CD4-positive, alpha-beta memory T cell (primary cell): Measurements from ENCODE around the gene ZNF337. TPM values are rescaled to one million over a fixed set of nuclear protein-coding genes. Genes with fewer than 3 reads are reported as not detected.
A peak's percentile ranks its signal among the peaks of the same experiment; 100 is the strongest.
"Not testable (repeated sequence)": the region's sequence is repeated elsewhere in the genome, so short reads cannot be mapped to it uniquely, and the experiment has no call there.

Experiments used
- CTCF ChIA-PET: fragments of 350-600 bp; sonication (Branson Sonifier 250); formaldehyde crosslinking; loops from one replicate; lab custom pipeline; 2021; ENCODE audit warnings: inconsistent platforms; ENCODE audit not compliant: partially characterized antibody; lab: Charles Lee
- POLR2A ChIA-PET: fragments of 350-600 bp; sonication (Branson Sonifier 250); formaldehyde crosslinking; loops from one replicate; lab custom pipeline; 2021; ENCODE audit not compliant: partially characterized antibody; lab: Charles Lee
- DNase-seq, 5 donors: peaks; one replicate each; pipeline versions ENCODE4 v3.0.0 to v3.0.0-alpha.2; 2020 to 2022; ENCODE audit warnings: mixed read lengths in 1 of 5
- H3K27ac ChIP-seq: one replicate; pipeline ENCODE4 v1.7.0; 2013; ENCODE audit warnings: low read depth, low read length
- H3K27me3 ChIP-seq: 2 replicates; pipeline ENCODE4 v1.7.0; 2013; ENCODE audit warnings: mild to moderate bottlenecking, low read length, moderate library complexity; ENCODE audit not compliant: insufficient read depth
- H3K36me3 ChIP-seq: 2 replicates; pipeline ENCODE4 v1.7.0; 2013; ENCODE audit warnings: mild to moderate bottlenecking, low read length, moderate library complexity; ENCODE audit not compliant: insufficient read depth
- H3K4me1 ChIP-seq: 2 replicates; pipeline ENCODE4 v1.7.0; 2013; ENCODE audit warnings: mild to moderate bottlenecking, low read length, moderate library complexity; ENCODE audit not compliant: insufficient read depth
- H3K4me3 ChIP-seq, 2 donors: one replicate each; pipeline ENCODE4 v1.7.0; 2013; ENCODE audit warnings: low read length in 2 of 2, mild to moderate bottlenecking in 1 of 2
- H3K9me3 ChIP-seq, 2 donors: one replicate each; pipeline ENCODE4 v1.7.0; 2013; ENCODE audit warnings: low read length in 2 of 2, control low read depth in 1 of 2; ENCODE audit not compliant: control insufficient read depth in 1 of 2
- H3K27ac Mint-ChIP-seq, 7 donors: one replicate each; pipeline ENCODE4 v1.8.0; 2020 to 2021; ENCODE audit warnings: mixed read lengths in 7 of 7, mild to moderate bottlenecking in 6 of 7, inconsistent platforms in 3 of 7, moderate library complexity in 3 of 7
- H3K27me3 Mint-ChIP-seq, 2 donors: one replicate each; pipeline ENCODE4 v1.8.0; 2020 to 2021; ENCODE audit warnings: mixed read lengths in 2 of 2
- H3K36me3 Mint-ChIP-seq, 2 donors: one replicate each; pipeline ENCODE4 v1.8.0; 2020 to 2021; ENCODE audit warnings: mixed read lengths in 2 of 2, inconsistent platforms in 1 of 2, mild to moderate bottlenecking in 1 of 2
- H3K4me1 Mint-ChIP-seq, 4 donors: one replicate each; pipeline ENCODE4 v1.8.0; 2020 to 2021; ENCODE audit warnings: mixed read lengths in 4 of 4, mild to moderate bottlenecking in 1 of 4
- H3K4me3 Mint-ChIP-seq, 8 donors: one replicate each; pipeline ENCODE4 v1.8.0; 2020 to 2021; ENCODE audit warnings: mixed read lengths in 8 of 8, mild to moderate bottlenecking in 7 of 8, moderate library complexity in 6 of 8, inconsistent platforms in 3 of 8
- H3K9me3 Mint-ChIP-seq, 8 donors: one replicate each; pipeline ENCODE4 v1.8.0; 2020 to 2021; ENCODE audit warnings: mixed read lengths in 8 of 8, mild to moderate bottlenecking in 5 of 8, inconsistent platforms in 3 of 8, moderate library complexity in 1 of 8
- intact Hi-C: fragments of 100-400 bp; cut with micrococcal nuclease; formaldehyde crosslinking; loops from one replicate; pipeline ENCODE4 v1.15.1; 2023
- polyA plus RNA-seq, 2 donors: library from polyadenylated mRNA; unstranded; fragments of 300-500 nt; fragmentation: Illumina TruSeq; gene quantifications; one replicate each; pipeline ENCODE4 v1.2.3, GENCODE V29; 2021
- total RNA-seq, 2 experiments: library from RNA; stranded (reverse); gene quantifications; one replicate each; pipeline ENCODE4 v1.2.3, GENCODE V29; 2021

Gene ZNF337
- total and polyA plus RNA-seq, 4 experiments from 2014 or later, result 3.3 to 36.6 (median 27.3) TPM

- ChIA-PET POLR2A (no interaction called here), CTCF (no interaction called here)
- Mint-ChIP-seq H3K36me3 (peaks cover 0 to 4% of the 10 kb centered on the region in 2 donors), H3K27me3 (no peaks in the 10 kb centered on the region), H3K4me1 (peaks cover 0 to under 1% (median under 1%) of the 10 kb centered on the region in 4 donors), H3K27ac (no peak overlapping the region), H3K9me3 (peaks cover 0 to 3% (median 0%) of the 10 kb centered on the region in 8 donors), H3K4me3 (no peak overlapping the region)
- H3K27me3 ChIP-seq, result no peaks in the 10 kb centered on the region
- intact Hi-C loops, result no loop called here
- H3K4me1 ChIP-seq, result no peaks in the 10 kb centered on the region
- H3K4me3 ChIP-seq, result no peak overlapping the region
- H3K27ac ChIP-seq, result no peak overlapping the region
- DNase-seq, result no peak
- H3K9me3 ChIP-seq, result no peaks in the 10 kb centered on the region
- no peaks in the 10 kb centered on the region for H3K36me3 ChIP-seq
Measured at GRCh38 chr20:25733903-25734302, 37.2 kb upstream of the ZNF337 start.

GRCh38 chr20:25730862-25731261, 34.2 kb upstream of the ZNF337 start:
- CTCF ChIA-PET, result no interaction called here
- H3K4me1 Mint-ChIP-seq, result peaks cover 0 to 9% (median 3%) of the 10 kb centered on the region in 4 donors
- H3K27ac Mint-ChIP-seq, result no peak overlapping the region
- H3K36me3 Mint-ChIP-seq, result peaks cover 11 to 21% of the 10 kb centered on the region in 2 donors
- H3K4me1 ChIP-seq, result no peaks in the 10 kb centered on the region
- no peak overlapping the region for H3K4me3 ChIP-seq
- H3K9me3 ChIP-seq, result peaks cover 0 to 3% of the 10 kb centered on the region in 2 donors
- POLR2A ChIA-PET, result no interaction called here
- intact Hi-C loops, result no loop called here
- H3K27me3 Mint-ChIP-seq, result no peaks in the 10 kb centered on the region
- no peaks in the 10 kb centered on the region for H3K27me3 ChIP-seq
- H3K36me3 ChIP-seq, result no peaks in the 10 kb centered on the region
- peaks cover 0 to 21% (median 18%) of the 10 kb centered on the region in 8 donors for H3K9me3 Mint-ChIP-seq
- H3K4me3 Mint-ChIP-seq, result no peak overlapping the region
- DNase-seq, result no peak
- H3K27ac ChIP-seq, result no peak overlapping the region

DNA sequence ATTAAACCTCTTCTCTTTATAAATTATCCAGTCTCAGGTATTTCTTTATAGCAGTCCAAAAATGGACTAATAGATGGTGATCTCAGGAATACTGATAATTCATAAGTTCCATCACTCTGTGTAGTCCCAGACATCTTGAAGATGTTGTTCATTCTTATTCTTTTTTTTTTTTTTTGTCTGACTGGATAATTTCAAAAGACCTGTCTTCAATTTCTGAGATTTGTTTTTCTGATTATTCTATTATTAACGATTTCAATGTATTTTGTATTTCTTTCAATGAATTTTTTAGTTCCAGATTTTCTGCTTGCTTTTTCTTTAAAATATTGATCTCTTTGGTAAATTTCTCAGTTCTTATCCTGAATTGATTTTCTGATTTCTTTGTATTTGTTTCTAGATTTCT, 29.7 kb upstream of the ZNF337 start:
- Mint-ChIP-seq H3K27me3 (no peaks in the 10 kb centered on the region), H3K9me3 (peaks cover 2 to 64% (median 48%) of the 10 kb centered on the region in 8 donors), H3K27ac (peak overlapping the region in 1 of 7 donors; percentile 62), H3K4me1 (peaks cover 2 to 21% (median 8%) of the 10 kb centered on the region in 4 donors), H3K4me3 (peak overlapping the region in 1 of 8 donors; percentile 61), H3K36me3 (peaks cover 42 to 51% of the 10 kb centered on the region in 2 donors)
- peaks cover 0 to 3% of the 10 kb centered on the region in 2 donors for H3K9me3 ChIP-seq
- no peak overlapping the region for H3K27ac ChIP-seq
- no peak for DNase-seq
- intact Hi-C loops, result no loop called here
- no peaks in the 10 kb centered on the region for H3K36me3 ChIP-seq
- no peak overlapping the region for H3K4me3 ChIP-seq
- no peaks in the 10 kb centered on the region for H3K27me3 ChIP-seq
- no peaks in the 10 kb centered on the region for H3K4me1 ChIP-seq
- ChIA-PET POLR2A (no interaction called here), CTCF (no interaction called here)

DNA sequence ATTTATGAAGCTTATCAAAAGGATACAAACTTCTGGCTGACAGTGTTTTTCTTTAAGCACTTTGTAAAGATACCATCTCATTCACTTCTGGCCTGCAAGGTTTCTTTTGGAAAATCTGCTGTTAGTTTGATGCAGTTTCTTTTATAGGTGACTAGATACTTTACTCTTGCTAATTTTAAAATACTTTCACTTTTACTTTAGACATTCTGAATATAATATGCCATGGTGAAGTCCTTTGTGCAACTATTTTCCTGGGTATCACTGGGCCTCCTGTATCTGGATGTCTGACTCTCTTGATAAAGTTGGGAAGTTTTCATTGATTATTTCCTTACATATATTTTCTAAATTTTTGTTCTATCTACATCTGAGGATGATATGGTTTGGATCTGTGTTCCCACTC, 29.0 kb upstream of the ZNF337 start:
- Mint-ChIP-seq H3K4me3 (peak overlapping the region in 5 of 8 donors; percentile 0 to 61 (median 40)), H3K27me3 (no peaks in the 10 kb centered on the region), H3K36me3 (peaks cover 46 to 56% of the 10 kb centered on the region in 2 donors), H3K9me3 (peaks cover 2 to 69% (median 52%) of the 10 kb centered on the region in 8 donors), H3K27ac (peak overlapping the region in 2 of 7 donors; percentile 25 to 62), H3K4me1 (peaks cover 2 to 21% (median 9%) of the 10 kb centered on the region in 4 donors)
- Histone ChIP-seq H3K27me3 (no peaks in the 10 kb centered on the region), H3K9me3 (peaks cover 0 to 3% of the 10 kb centered on the region in 2 donors), H3K27ac (no peak overlapping the region), H3K4me1 (peaks cover under 1% of the 10 kb centered on the region), H3K4me3 (no peak overlapping the region), H3K36me3 (no peaks in the 10 kb centered on the region)
- POLR2A ChIA-PET, result no interaction called here
- CTCF ChIA-PET, result no interaction called here
- DNase-seq, result no peak
- intact Hi-C loops, result no loop called here

- Histone ChIP-seq H3K4me3 (no peak overlapping the region), H3K27ac (no peak overlapping the region), H3K36me3 (no peaks in the 10 kb centered on the region), H3K4me1 (peaks cover 16% of the 10 kb centered on the region), H3K27me3 (no peaks in the 10 kb centered on the region), H3K9me3 (peaks cover 0 to 3% of the 10 kb centered on the region in 2 donors)
- no peak for DNase-seq
- Mint-ChIP-seq H3K4me1 (peaks cover 5 to 37% (median 22%) of the 10 kb centered on the region in 4 donors), H3K27ac (no peak overlapping the region), H3K9me3 (peaks cover 2 to 76% (median 52%) of the 10 kb centered on the region in 8 donors), H3K36me3 (peaks cover 54 to 56% of the 10 kb centered on the region in 2 donors), H3K27me3 (no peaks in the 10 kb centered on the region), H3K4me3 (no peak overlapping the region)
- ChIA-PET POLR2A (no interaction called here), CTCF (no interaction called here)
- intact Hi-C loops, result no loop called here
Measured at GRCh38 chr20:25723975-25724374, 27.3 kb upstream of the ZNF337 start.

DNA sequence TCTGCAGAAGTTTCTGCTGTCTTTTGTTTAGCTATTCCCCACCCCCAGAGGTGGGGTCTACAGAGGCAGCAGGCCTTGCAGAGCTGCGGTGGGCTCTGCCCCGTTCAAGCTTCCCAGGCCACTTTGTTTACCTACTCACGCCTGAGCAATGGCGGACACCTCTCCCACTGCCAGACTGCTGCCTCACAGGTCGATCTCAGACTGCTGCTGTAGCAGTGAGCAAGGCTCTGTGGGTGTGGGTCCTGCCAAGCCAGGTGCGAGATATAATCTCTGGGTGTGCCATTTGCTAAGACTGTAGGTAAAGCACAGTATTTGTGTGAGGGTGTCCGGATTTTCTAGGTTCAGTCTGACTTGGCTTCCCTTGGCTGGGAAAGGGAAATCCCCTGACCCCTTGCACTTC, 23.6 kb upstream of the ZNF337 start:
- Mint-ChIP-seq H3K9me3 (peaks cover 2 to 74% (median 46%) of the 10 kb centered on the region in 8 donors), H3K36me3 (peaks cover 41 to 43% of the 10 kb centered on the region in 2 donors), H3K27me3 (no peaks in the 10 kb centered on the region), H3K27ac (peak overlapping the region in 2 of 7 donors; percentile 22 to 38), H3K4me3 (peak overlapping the region in 2 of 8 donors; percentile 24 to 32), H3K4me1 (peaks cover 7 to 34% (median 24%) of the 10 kb centered on the region in 4 donors)
- intact Hi-C loops, result no loop called here
- Histone ChIP-seq H3K4me3 (no peak overlapping the region), H3K9me3 (no peaks in the 10 kb centered on the region), H3K27me3 (no peaks in the 10 kb centered on the region), H3K36me3 (no peaks in the 10 kb centered on the region), H3K4me1 (peaks cover 21% of the 10 kb centered on the region), H3K27ac (no peak overlapping the region)
- POLR2A ChIA-PET, result interaction anchor here (2.6 kb wide), 1 partner anchor 13 kb away, joined by 9 read pairs; no protein-coding TSS in a partner anchor
- CTCF ChIA-PET, result no interaction called here
- DNase-seq, result no peak

DNA sequence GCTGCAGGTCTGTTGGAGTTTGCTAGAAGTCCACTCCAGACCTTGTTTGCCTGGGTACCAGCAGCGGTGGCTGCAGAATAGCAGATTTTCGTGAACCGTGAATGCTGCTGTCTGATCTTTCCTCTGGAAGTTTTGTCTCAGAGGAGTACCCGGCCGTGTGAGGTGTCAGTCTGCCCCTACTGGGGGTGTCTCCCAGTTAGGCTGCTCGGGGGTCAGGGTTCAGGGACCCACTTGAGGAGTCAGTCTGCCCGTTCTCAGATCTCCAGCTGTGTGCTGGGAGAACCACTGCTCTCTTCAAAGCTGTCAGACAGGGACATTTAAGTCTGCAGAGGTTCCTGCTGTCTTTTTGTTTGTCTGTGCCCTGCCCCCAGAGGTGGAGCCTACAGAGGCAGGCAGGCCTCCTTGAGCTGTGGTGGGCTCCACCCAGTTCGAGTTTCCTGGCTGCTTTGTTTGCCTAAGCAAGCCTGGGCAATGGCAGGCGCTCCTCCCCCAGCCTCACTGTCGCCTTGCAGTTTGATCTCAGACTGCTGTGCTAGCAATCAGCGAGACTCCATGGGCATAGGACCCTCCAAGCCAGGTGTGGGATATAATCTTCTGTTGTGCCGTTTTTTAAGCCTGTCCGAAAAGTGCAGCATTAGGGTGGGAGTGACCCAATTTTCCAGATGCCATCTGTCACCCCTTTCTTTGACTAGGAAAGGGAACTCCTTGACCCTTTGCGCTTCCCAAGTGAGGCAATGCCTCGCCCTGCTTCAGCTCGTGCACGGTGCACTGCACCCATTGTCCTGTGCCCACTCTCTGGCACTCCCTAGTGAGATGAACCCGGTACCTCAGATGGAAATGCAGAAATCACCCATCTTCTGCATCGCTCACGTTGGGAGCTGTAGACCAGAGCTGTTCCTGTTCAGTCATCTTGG, 22.5 kb upstream of the ZNF337 start:
- POLR2A ChIA-PET, result interaction anchor here (0.9 to 2.6 kb wide), 2 partner anchors 12 to 24 kb away, joined by 4 to 9 read pairs; no protein-coding TSS in a partner anchor
- H3K36me3 Mint-ChIP-seq, result peaks cover 34 to 40% of the 10 kb centered on the region in 2 donors
- intact Hi-C loops, result loop anchor here (1.0 kb wide), 1 partner anchor 32 kb away; no protein-coding TSS in a partner anchor

More for the DNA sequence above, 22.5 kb upstream of the ZNF337 start:
- H3K36me3 ChIP-seq, CTCF ChIA-PET, H3K27me3 Mint-ChIP-seq, H3K27me3 ChIP-seq, H3K27ac ChIP-seq, H3K9me3 ChIP-seq, H3K4me3 ChIP-seq: not testable (repeated sequence)
- H3K4me1 ChIP-seq, result peaks cover 21% of the 10 kb centered on the region
- Mint-ChIP-seq H3K27ac (peak overlapping the region; percentile 60 to 86 (median 73)), H3K4me3 (peak overlapping the region; percentile 17 to 87 (median 67)), H3K4me1 (peaks cover 7 to 31% (median 22%) of the 10 kb centered on the region in 4 donors), H3K9me3 (peaks cover 2 to 71% (median 44%) of the 10 kb centered on the region in 8 donors)
- DNase-seq, result peak; percentile 38 to 70 (median 55)
